ENCODE results near the gene TUBA4A.
"Not testable (repeated sequence)": the region's sequence is repeated elsewhere in the genome, so short reads cannot be mapped to it uniquely, and the experiment has no call there.

The TUBA4A gene

DNA sequence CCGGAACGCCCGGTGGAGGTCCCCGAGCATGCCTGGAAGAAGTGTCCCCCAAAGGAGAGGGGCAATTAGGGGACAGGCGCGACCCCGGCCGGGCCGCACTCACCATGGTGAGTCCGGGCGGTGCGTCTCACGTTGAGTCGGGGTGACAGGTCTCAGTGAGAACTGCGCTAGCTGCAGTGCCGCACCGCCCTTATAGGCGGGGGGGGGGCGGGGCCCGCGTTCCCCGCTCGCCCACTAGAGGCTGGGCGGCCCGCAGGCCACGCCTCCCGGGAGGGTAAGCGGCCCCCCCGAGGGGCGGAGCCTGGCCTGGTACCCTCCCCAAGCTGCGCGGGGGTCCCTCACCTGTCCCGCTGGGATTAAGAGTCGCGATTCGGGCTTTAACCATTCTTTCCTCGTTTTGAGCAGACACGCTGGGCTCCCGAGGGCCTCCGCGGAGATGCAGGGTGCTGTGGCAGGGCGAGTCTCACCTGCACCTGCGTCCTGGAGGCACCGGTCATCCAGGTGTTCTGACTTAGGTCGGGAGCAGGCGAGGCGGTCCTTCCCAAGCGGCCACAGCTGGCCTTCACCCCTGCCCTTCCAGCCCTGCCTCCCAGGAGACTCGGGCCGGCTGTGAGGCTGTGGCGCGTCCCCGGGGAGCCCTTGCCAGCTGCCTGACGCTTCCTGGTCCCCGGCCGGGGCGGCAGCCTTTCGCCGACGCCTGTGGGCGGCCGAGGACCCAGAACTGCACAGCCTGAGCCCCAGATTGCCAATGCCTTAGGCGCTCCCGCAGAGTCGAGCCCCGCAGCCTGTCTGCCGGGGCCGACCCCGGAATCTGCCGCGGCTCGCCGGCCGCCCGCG lies at the start of gene TUBA4A:
TUBA4A (minus strand) TSS at position 166 of the 837 bp plus-strand sequence; CDS start at position 106, 60 bp downstream.
- peak; percentile 89 for DNase-seq

DNA sequence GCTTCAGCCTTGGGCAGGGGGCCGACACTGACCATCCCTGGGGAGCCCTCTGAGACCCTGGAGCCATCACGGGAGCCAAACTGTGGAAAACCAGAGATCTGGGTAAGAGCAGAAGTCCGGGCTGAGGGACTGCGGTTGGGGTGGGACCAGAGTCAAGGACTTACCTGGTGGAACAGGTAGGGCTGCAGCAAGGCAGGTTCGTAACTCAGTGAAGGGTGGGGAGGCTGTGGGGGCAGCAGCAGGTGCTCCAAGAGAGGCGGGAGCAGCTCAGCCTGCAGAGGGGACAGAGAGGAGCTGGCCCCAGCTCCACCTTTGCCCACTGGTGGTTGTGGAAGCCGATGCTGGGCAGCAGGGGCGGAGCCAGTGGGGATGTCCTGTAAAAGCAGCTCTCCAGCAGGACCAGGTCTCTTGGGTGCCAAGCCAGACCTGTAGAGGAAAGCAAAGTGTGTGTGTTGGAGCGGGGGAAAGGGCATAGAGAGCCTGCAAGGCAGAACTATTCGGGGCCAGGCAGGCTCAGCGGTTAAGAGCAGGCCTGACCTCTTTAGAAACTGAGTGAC lies 48.8 kb upstream of the TUBA4A start:
- DNase-seq: no peak

DNA sequence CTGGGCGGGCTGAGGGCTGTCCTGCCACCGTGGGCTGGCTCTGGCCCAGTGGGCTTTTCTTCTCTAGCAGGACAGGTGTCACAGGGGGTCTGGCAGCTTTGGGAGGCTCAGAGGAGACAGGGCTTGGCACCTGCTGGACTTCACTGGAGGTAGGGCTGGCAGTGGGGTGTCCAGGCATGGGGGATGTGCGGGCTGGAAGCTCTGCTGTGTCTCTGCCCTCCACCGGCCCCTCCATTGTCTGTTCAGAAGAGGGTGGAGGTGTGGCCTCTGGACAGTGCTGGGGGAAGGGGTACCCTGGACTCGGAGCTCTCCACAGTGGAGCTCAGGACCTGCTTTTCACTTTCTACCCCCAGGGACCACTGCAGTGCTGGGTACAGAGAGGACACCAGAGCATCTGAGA lies 46.3 kb upstream of the TUBA4A start:
- no peak for DNase-seq

DNA sequence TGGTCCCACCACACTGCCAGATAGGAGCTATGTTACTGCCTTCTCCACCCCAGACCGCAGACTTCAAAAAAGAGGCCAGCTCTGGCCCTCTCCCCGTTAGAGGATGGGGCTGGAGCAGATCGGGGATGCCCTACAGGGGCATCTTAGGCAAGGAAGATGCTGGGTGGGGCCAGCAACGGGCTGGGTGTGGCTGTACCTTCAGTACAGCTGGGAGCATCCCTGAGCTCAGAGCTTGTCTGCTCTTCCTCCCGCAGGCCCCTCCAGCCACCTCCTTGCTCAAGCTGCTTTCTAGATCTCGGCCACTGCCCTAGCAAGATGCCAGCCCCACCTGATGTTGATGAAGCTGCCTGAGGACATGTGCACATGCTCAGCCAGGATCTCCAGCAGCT lies 45.6 kb upstream of the TUBA4A start:
- DNase-seq: no peak

DNA sequence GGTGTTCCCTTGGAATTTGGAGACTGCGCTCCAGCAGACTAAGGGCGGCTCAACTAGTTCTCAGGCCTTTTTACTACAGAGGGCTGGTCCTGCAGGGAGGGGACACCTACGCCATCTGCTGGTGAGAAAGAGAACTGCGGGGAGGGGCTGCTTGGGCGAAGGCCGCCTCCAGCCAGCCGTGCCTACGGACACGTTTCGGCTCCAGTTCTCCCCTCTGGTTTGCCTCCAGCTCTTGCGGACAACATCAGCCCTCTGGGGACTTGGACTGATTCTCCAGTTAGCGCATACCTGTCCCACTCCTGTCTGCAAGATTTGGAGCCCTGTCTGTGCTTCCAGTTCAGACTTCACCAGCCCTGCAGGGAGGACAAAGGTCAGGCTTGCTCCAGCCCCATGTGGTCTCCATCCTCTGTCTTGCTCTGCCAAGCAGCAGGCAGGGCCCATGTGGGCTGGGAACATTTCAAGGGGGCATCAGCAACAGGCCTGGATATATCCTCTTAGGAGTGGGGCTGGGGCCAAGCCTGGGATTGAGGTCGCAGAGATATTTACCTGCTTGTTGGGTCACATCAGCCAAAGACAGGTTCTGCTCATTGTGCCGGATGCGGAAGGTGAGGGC lies 45.1 kb upstream of the TUBA4A start:
- DNase-seq: peak; percentile 91

DNA sequence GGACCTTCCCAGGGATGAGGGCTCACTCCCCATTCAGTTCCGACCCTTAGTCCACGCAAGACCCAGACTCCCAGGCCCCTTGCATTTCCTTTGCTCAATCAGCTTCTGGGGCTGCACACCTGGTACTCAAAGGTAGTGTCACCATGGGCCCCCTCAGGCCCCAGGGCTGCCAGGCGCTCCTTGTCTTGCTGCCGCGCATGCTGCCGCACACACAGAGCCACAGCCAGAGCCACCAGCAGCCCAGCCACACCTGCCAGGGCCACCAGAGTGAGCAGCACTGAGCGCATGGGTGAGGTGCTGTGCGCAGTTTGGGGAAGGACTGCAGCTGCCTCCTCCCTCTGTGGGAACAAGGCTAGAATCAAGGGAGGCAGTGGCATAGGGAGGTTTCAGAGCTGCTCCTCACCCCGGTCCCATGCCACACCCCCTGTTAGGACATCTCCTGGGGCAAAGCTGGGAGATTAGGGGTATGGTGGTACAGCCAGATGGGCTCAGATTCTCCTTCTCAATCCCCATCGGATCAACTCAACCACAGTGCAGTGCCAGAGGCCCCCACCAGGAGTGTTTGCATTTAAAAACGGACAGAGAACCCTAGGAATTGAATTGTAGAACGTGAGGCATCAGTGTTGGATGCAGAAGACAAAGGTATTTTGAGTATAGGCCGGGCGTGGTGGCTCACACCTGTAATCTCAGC lies 44.2 kb upstream of the TUBA4A start:
- no peak for DNase-seq

DNA sequence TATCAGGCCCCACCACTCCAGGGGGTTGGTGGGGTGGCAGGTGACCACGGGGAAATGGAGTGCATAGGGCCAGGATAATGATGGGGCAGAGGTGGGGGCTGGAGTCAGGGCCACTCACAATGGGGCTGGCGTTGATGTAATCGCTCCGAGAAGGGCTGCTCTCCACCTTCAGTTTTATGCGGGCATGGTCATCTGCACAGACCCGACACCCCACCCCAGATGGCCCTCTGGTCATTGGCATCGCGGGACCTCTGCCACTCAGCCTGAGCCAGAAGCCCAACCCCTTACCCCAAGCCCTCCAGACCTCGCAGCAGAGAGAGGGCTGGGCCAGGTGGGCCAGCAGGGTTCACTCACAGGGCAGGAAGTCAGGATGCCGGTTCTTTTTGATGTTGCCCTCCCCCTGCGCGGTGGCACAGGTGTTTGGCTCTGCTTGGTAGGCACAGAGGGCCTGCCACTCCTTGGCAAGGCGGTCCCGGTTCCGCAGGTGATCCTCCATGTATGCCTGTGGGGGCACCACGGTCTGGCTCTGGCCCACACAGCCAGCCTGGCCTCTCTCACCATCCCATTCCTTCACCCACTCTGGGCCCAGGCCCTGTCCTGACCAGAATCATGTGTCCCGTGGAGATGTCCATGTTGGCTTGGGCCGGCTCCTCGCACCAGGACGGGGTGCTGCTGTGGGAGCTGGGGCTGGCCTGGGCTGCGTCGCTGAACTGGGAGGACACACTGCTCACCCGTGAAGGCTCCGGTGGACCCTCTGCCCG lies 43.1 kb upstream of the TUBA4A start:
- no peak for DNase-seq

DNA sequence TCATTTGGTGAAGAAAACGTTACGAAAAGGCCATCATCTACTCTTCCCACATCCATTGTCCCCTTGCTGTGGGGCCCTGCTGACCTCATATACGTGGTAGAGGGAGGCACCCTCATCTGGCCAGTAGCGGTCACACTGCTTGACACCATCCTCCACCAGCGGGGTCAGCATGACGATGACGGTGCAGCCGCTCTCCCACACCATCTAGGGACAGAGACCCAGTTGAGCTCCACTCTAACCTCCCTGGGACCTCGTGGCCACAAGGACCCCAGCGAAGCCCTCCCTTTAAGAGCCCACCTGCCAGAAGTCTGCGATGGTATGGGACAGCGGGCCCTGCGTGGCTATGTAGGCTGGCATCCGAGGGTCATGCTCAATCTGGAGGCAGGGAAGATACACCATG lies 42.4 kb upstream of the TUBA4A start:
- no peak for DNase-seq

DNA sequence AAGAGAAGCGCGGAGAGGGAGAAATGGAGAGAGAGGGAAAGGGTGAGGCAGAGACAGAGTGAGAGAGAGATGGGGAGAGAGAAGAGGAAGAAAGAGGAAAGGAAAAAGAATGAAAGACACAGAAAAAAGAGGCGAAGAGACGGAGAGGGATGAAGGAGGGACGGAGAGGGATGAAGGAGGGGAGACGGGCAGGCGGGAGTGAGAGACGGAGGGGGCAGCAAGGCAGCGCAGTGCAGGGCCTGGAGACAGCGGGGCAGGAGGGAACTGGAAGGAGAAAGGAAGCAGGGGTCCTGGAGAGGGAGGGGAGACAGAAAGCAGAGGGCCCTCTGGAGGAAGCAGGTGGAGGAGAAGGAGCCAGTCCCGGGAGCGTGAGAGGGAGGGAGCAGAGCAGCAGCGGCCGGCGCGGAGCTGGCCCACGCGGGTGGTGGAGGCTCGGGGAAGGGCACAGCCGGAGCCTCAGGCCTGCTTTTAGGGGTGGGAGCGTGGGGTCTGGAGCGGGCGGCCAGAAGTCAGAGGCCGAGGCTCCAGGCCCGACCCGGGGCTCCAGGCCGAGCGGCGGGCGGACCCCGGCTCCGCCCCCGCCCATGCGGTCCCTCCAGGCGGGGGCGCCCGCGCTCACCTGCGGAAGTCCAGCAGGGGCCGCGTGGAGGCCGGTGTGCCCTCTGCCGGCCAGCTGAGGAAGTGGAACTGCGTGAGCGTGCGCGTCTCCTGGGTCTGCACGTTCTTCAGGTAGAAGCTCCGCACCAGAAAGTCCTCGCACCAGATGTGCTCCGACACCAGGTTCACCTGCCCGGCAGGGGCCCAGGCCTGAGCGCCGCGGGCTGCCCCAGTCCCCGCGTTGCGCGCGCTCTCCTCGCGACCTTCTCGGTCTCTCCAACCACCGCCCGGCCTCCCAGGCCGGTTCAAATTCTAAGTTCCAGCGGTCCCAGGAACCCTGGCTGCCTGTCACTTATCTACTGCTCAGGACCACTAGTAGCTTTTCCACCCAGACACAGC lies 40.9 kb upstream of the TUBA4A start:
- peak; percentile 87 for DNase-seq

DNA sequence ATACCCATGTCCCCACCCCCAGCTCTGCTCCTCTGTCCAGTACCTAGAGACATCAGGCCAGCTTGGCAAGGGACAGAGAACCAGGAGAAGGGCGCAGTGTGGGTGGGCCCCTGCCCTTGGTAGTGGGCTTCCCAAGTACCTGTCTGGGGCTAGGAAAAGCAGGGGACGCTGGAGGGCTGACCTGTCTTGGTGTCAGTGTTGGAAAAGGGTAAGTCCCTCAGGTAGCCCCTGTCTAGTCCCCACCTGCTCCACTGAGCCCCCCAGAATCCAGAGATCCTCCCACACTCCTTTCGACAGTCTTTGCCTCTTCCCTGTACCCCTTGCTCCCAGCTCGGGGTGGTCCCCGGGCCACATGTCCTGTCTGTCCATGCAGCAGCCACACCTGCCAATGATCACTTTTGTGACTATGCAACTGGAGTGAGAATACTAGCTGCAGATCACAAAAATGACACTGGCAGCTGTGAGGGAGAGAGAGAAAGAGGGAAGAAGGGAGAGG lies 40.1 kb upstream of the TUBA4A start:
- no peak for DNase-seq

DNA sequence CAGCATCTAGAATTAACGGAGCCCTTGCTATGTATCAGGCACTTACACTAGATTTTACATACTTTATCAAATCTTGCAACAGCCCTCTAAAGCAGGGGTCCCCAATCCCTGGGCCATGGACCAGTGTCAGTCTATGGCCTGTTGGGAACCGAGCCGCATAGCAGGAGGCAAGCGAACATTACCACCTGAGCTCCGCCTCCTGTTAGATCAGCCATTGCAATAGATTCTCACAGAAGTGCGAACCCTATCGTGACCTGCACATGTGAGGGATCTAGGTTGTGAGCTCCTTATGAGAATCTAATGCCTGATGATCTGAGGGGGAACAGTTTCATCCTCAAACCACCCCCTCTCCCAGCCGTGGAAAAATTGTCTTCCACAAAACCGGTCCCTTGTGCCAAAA lies 38.9 kb upstream of the TUBA4A start:
- no peak for DNase-seq

DNA sequence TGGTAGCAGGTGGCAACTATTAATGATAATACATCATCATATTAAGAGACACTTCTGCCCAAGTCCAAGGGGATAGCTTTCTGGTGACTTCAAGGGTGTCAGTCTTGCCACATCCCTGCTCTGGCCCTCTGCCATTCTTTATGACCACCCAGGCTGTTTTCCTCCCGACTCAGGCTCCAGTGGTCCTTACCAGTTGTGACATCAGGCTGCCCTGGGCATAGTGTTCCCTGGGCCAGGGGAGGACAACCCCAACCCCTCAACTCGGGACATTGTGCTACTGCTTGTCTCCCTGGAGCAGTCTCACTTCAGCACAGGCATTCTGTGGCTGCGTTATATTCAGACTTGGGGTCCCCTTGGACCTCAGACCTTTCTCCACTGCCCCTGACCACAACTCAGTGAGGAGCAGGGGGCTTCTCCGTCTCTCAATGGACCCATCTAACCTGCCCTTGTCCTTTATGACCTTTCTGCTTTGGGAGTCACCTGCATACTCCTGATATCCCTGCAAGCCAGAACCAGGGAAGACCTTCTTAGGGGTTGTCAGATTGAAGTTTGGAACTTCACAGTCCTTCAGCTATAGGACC lies 38.3 kb upstream of the TUBA4A start:
- no peak for DNase-seq

DNA sequence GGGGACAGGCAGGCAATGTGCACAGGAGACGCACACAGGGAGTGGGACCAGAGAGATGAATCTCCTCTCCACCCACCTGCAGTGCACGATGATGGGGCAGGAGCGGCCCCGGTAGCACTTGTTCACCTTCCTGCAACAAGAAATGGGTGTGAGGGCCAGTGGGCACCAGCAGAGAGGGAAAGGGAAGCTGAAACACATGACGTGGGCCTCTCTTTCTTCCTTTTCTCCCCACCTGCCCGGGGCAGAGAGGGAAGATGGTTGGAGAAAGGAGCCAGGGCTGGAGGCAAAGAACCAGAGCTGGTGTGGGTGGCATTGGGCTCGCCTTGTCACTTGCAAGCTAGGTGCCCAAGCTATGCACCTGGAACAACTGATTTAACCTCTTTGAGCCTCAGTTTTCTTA lies 37.7 kb upstream of the TUBA4A start:
- no peak for DNase-seq

DNA sequence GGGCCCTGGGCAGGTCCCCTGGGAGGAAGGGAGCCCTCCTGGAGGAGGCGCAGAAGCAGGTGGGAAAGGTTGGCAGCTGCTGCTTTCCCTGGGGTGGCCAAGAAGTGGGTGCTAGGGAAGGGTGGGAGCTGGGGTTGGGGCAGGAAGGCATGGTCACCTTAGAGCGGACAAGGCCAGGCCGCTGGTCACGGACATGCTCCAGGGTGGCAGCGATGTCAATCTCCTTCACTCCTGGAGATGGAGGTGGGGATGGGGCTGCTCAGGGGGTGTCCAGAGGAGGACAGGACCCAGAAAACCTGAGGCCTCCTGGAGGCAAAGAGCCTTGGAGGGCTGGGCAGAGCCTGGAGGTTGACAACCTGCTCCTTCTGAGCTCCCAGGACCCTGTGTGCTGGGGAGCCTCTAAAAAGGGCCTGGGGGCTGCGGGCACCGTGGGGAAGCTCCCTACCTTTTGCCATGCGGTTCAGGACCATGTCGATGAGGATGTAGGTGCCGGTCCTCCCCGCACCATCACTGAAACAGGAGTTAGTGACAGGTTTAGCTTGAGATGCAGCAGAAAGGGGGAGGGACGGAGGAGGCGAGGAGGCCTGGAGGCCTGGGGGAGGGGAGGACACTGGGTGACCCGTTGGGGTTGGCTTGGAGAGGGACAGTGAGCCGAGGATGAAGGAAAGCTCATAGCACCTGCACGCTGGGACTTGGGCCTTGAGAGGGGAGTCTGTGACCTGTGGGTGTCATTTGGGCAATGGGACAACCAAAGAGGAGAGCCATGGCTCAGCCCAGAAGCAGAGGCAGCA lies 36.9 kb upstream of the TUBA4A start:
- no peak for DNase-seq

DNA sequence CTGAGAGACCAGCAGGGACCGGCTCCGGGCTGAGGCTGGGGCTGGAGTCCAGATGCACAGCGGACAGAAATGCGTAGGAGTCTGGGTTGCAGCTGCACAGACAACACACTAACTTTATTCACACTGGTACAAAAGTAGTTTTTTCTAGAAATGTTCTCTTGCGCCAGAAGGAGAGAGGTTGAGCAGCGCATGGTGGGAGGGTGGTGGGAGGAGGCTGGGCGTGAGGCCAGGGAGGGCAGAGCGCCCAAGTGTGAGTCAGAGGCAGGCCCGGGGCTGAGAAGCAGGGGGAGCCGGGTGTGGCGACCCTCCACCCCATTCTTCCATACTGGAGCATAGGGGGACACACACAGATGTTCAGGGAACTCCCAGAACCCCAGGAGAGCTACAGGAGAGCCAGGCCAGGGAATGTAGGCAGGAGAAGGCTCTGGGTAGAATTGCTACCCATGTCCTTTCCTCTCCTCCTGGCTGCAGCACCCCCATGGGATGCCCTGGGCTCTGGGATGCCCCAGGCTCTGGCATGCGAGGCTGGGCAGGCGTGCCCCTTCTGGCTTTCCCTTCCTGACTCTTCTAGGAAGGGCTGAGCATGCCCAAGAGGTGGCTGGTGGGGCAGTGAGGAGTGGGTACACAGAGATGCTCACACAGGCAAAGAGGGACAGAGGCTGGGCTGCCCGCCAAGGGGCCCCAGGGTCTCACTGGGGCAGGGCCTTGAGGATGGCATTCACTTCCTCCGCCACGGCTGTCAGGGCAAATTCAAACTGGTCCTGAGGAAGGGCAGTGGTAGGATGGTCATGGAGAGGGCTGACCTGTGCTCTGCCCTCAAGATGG lies 36.0 kb upstream of the TUBA4A start:
- DNase-seq: no peak

DNA sequence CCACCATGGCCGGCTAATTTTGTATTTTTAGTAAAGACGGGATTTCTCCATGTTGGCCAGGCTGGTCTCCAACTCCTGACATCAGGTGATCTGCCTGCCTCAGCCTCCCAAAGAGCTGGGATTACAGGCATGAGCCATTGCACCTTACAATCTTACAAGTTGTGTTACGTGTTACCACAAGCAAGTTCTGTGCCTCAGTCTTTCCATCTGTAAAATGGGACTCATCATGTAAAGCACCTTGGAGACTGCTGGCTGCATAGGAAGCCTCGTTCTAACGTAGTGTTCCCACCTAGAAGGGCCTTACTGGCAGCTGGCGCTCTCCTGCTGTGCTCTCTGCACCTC lies 35.4 kb upstream of the TUBA4A start:
- DNase-seq: no peak

DNA sequence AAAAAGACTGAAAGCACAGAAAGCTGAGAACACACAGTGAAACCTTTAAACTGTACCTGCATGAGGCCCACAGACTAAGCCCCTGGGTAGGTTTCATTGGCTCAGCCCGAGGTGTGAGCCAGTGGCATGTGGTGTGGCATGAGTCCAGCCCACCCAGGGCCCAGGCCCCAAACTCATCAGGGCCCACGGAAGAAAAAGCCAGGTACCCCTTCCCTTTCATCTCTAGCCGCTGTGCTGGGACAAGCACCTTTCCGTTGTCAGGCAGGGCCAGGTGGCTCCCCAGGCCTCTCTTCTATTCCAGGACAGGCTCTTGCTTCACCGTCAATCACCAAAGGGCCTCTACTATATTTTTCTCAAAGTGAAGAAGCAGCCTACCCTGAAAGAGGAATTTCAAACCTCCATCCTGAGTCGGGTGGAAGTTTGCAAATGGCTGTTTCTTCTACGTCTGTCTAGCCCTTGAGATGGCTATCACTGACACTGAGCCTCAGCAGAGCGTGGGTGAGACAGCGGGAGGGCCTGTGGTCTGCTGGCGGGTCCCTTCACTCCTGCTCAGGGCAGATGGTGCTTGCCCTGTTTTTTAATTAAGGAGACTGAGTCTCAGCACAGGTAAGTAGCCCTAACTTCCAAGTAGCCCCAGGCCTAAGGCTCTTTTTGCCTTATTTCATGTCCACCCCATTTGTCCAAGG lies 34.0 kb upstream of the TUBA4A start:
- DNase-seq: no peak

DNA sequence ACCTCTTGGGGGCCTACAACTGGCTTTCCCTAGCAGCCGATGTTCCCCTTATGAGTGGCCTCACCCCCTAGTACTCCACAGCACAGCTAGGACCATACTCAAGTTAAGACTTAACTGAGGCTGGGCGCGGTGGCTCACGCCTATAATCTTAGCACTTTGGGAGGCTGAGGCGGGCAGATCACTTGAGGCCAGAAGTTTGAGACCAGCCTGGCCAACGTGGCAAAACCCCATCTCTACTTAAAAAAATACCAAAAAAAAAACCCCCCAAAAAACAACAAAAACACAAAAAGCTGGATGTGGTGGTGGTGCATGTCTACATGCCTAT lies 33.4 kb upstream of the TUBA4A start:
- DNase-seq: not testable (repeated sequence)

All from activated gamma-delta T cell treated with Interleukin-2 at 50 U/mL for 16 hours (primary cell).